GM19324 (cell line): ENCODE data around the gene RNF217.
"Not testable (repeated sequence)": the region's sequence is repeated elsewhere in the genome, so short reads cannot be mapped to it uniquely, and the experiment has no call there.

Source experiments
- ATAC-seq: cut with Tn5 transposase; IDR thresholded peaks from one replicate; pipeline ENCODE4 v1.9.1; 2021; ENCODE audit warnings: mild to moderate bottlenecking, moderate library complexity; ENCODE audit not compliant: unreplicated experiment, low FRiP score

Gene RNF217

DNA sequence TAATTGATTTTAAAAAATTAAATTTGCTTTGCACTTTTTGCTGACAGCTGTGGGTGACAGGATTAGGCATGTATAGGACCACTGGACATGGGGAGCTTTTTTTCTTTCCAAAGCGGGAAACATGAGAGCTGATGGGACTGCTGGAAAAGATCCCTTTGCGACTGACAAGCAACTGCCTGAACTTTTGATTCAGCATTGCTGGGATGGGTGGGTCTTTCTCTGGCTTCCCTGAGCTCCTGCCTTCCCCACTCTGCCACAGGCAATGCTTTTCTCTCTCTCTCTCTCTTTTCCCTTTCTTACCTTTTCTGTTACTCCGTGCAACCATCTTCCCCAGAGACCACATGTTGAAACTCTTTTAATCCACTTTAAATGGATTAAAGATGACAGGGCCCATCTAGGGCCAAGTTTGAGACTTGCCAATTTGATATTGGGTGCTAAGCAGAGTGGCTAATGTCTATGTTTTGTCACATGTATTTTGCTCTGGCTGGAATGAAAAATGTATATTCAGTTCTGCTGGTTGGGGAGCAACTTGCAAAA lies 157.9 kb downstream of the RNF217 start:
- no peak for ATAC-seq

DNA sequence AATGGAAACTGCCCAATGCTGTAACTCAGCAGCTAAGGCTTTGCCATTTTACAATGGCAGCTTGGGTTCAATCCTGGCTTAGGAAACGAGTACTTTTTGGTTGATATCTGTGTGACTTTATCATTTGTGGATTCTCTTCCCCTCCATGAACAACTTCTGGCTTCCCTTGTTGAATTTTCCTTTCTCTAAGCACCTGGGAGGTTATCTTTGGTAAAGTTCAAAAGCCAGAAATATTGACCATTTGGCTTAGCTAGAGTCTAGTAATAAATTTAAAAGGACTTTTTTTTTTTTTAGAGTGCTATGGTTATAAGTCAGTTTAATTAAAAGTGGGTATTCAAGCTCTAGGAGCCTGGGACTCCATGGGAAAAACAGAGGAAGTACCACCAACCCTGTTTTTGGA lies 159.7 kb downstream of the RNF217 start:
- no peak for ATAC-seq

DNA sequence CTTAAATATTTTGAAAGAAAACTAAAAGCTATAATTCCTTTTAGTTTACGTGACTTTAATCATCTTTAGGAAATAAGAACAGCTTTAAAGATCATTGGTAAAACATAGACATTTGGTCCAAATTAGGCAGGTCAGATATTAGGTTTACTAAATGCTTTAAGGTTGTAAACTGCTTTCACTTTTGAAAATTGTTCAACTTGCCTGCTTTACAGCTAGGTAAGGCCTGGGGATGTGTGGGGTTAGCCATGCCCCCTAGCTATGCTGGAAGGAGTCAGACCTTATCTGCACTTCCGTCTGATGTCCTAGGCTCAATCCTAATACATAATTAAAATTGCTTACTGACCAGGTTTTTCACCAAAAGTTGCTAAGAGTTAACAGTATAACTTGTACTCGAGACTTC lies 160.8 kb downstream of the RNF217 start:
- ATAC-seq: no peak

DNA sequence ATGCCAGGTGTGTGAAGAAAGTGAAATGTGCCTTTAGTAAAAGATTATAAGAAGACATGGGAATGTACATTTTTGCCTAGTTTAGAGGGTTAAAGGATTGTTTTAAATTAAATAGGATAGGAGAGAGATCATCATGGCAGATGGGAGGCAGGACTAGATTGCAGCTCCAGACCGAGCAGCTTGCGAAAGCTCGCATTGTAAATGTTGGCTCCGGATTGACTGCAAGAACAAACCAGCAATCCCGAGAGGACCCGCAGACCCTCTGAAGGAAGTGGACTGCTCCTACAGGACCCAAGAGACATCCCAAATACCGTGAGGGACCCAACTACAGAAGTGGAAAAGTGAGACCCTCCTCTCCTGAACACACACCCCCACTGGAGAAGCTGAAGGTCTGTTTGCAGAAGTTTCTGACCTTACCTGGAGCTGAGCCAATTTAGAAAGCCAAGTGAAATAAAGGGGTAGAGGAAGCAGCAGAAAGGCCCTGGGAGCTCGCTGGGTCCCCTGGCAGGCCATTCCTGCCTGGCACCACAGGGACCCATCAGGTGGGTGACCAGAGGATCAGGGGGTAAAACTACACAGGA lies 161.3 kb downstream of the RNF217 start:
- no peak for ATAC-seq

DNA sequence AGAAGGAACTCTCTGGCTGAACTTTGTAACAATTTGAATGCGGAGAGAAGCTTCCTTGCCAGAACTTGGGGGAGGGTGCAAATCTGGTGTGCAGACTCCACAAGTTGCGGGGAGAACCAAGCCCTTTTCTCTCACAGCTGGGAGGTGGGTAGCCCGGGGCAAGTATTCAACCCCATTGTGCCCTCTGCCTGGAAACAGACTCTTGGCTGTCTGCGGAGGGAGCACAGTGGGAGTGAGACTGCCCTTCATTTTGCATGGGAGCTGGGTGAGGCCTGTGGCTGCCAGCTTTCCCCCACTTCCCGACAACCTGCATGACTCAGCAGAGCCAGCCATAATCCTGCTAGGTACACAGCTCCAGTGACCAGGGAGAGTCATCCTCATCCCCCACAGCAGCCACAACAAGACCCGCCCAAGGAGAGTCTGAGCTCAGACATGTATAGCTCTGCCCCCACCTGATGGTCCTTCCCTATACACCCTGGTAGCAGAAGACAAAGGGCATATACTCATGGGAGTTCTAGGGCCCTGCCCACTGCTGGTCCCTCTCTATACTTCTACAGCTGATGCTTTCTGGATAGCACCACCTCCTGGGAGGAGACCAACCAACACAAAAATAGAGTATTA lies 161.9 kb downstream of the RNF217 start:
- no peak for ATAC-seq

DNA sequence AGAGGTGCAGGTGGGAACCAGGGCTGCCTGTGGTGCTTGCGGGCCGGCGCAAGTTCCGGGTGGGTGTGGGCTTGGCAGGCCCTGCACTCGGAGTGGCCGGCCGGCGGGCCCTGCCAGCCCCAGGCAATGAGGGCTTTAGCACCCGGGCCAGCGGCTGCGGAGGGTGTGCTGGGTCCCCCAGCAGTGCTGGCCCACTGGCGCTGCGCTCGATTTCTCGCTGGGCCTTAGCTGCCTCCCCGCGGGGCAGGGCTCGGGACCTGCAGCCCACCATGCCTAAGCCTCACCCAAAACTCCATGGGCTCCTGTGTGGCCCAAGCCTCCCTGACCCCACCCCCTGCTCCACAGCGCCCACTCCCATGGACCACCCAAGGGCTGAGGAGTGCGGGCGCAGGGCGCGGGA lies 163.6 kb downstream of the RNF217 start:
- ATAC-seq: not testable (repeated sequence)

DNA sequence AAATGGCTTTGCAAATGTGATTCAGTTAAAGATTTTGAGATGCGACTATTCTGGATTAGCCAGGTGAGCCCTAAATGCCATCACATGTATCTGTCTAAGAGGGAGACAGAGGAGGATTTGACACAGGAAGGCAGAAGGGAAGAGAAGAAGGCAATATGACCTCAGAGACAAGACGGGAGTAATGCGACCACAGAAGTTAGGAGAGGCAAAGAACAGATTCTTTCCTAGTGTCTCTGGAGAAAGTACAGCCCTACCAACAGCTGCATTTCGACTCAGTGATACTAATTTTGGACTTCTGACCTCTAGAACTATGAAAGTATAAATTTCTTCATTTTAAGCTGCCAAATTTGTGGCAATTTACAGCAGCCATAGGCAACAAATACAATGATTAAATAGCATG lies 167.1 kb downstream of the RNF217 start:
- ATAC-seq: no peak

DNA sequence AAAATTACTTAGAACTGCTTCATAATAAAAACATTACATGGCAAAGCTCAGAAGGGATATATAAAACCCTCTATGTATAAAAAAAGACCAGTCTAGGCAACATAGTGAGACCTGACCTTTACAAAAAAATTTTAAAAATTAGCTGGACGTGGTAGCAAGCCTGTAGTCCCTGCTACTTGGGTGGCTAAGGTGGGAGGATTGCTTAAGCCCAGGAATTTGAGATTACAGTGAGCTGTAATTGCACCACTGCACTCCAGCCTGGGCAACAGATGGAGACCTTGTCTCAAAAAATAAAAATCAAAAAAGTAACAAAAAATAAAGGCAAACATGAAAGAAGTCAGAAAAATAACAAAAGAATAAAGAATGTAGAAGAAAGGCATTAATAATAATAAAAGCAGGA lies 169.8 kb downstream of the RNF217 start:
- ATAC-seq: no peak

DNA sequence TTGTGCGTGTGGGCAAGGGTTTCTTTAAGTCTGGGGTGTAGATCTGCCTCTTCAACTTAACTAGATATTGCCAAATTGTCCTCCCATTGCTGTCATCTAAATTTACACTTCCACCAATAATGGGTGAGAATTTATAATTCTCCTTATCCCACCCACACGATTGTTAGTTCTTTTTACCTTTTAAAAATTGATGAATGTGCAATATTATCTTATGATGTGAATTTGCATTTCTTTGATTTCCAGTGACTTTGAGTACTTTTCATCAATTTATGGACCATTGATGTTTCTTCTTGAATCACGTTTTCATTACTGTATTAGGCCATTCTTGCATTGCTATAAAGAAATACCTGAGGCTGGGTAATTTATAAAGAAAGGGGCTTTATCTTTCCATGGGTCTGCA lies 174.1 kb downstream of the RNF217 start:
- no peak for ATAC-seq

DNA sequence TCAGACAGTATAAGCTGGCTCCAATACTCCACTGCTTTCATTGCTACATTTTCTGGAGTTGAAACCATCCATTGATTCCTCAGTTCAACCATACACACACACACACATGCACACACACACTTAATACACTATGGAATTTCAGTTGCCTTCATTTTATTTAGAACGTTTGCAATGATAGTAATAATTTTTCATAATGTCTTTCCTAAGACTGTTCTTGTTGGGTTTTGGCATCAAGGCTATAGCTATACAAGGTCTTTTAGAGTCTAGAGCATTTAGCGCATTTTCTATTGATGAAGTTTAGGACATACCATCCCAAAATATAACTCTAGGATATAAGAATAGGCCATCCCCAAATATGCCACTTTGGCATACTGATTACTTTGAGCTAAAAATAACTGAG lies 175.8 kb downstream of the RNF217 start:
- no peak for ATAC-seq

DNA sequence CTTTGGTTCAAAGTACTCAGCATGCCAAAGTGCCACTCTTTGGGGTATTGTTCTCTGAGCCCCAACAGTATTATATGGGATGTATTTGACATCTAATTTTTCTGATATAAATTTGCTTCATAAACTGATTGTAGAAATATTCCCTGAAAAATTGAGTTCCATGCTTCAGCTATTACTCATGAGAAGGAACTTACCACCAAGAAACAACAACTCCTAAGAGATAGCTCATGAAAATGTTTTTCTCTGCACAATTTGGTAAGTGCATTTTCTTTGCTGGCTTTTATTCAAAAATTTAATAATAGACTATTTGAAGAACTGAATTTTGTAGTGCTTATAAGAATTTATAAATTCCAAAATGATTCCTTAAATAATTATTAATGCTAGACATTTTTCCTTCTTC lies 178.6 kb downstream of the RNF217 start:
- no peak for ATAC-seq
